ENCODE data around the gene NRL.

Gene NRL

GRCh38 chr14:24098927-24099813 is 15.6 kb downstream of the NRL start:
- no peak for DNase-seq

GRCh38 chr14:24098229-24098926 is 16.4 kb downstream of the NRL start:
- DNase-seq = no peak

GRCh38 chr14:24096545-24097181 is 18.1 kb downstream of the NRL start:
- no peak for DNase-seq

- peak; percentile 87 for DNase-seq
Measured at GRCh38 chr14:24095271-24096068, 19.3 kb downstream of the NRL start.

GRCh38 chr14:24094841-24095270 is 19.9 kb downstream of the NRL start:
- DNase-seq = no peak

- peak; percentile 91 for DNase-seq
Measured at GRCh38 chr14:24093901-24094840, 20.6 kb downstream of the NRL start, which contains the start of gene PCK2. Gene PCK2 (plus strand): TSS chr14:24094311. CDS start chr14:24094406, 95 bp downstream.

GRCh38 chr14:24093207-24093900 is 21.4 kb downstream of the NRL start:
- no peak for DNase-seq

- DNase-seq = peak; percentile 76
Measured at GRCh38 chr14:24092505-24093206, 22.1 kb downstream of the NRL start.

- DNase-seq = no peak
Measured at GRCh38 chr14:24092110-24092504, 22.6 kb downstream of the NRL start.

GRCh38 chr14:24089890-24090289 is 24.9 kb downstream of the NRL start:
- no peak for DNase-seq

- no peak for DNase-seq
Measured at GRCh38 chr14:24088095-24088494, 26.7 kb downstream of the NRL start.

GRCh38 chr14:24087004-24087403 is 27.7 kb downstream of the NRL start:
- no peak for DNase-seq

GRCh38 chr14:24086193-24086955 is 28.4 kb downstream of the NRL start:
- DNase-seq = no peak

GRCh38 chr14:24085215-24085614 is 29.5 kb downstream of the NRL start:
- DNase-seq = no peak

GRCh38 chr14:24084440-24084839 is 30.3 kb downstream of the NRL start:
- no peak for DNase-seq

- DNase-seq = no peak
Measured at GRCh38 chr14:24083462-24083861, 31.3 kb downstream of the NRL start.

- DNase-seq = no peak
Measured at GRCh38 chr14:24082411-24083080, 32.2 kb downstream of the NRL start.

- DNase-seq = no peak
Measured at GRCh38 chr14:24081739-24082211, 33.0 kb downstream of the NRL start.
